Activated CD8-positive, alpha-beta memory T cell treated with anti-CD3 and anti-CD28 coated beads, Interleukin-2, amount 50 U/mL, for 24 hours (primary cell): ENCODE data around the gene ZNF821.
"Not testable (repeated sequence)": the region's sequence is repeated elsewhere in the genome, so short reads cannot be mapped to it uniquely, and the experiment has no call there.

ENCODE experiments used
- DNase-seq: peaks from one replicate; pipeline ENCODE4 v3.0.0-alpha.2; 2020; ENCODE audit errors: extremely low read depth

ZNF821 gene

GRCh38 chr16:71859762-71860521, 24.0 kb downstream of the ZNF821 start:
- no peak for DNase-seq

GRCh38 chr16:71855937-71856662, 27.9 kb downstream of the ZNF821 start:
- no peak for DNase-seq

- no peak for DNase-seq
Observed at GRCh38 chr16:71854369-71854948, 29.5 kb downstream of the ZNF821 start.

GRCh38 chr16:71853413-71853812, 30.6 kb downstream of the ZNF821 start:
- DNase-seq: no peak

- no peak for DNase-seq
Observed at GRCh38 chr16:71852561-71852960, 31.4 kb downstream of the ZNF821 start.

- no peak for DNase-seq
Observed at GRCh38 chr16:71852158-71852557, 31.8 kb downstream of the ZNF821 start.

- DNase-seq: no peak
Observed at GRCh38 chr16:71851746-71852145, 32.2 kb downstream of the ZNF821 start.

- no peak for DNase-seq
Observed at GRCh38 chr16:71848622-71849021, 35.4 kb downstream of the ZNF821 start.

- no peak for DNase-seq
Observed at GRCh38 chr16:71847096-71847495, 36.9 kb downstream of the ZNF821 start.

GRCh38 chr16:71846431-71846830, 37.6 kb downstream of the ZNF821 start:
- no peak for DNase-seq

- DNase-seq: peak; percentile 71
Observed at GRCh38 chr16:71845639-71846430, 38.1 kb downstream of the ZNF821 start, which contains the start of gene ATXN1L. Gene ATXN1L, plus strand, starts transcription at chr16:71845976. Its CDS starts 3,765 bp downstream, at chr16:71849741.

GRCh38 chr16:71843572-71843971, 40.4 kb downstream of the ZNF821 start:
- DNase-seq: no peak

- DNase-seq: no peak
Observed at GRCh38 chr16:71840052-71840451, 43.9 kb downstream of the ZNF821 start.

GRCh38 chr16:71837150-71837549, 46.8 kb downstream of the ZNF821 start:
- no peak for DNase-seq

- DNase-seq: no peak
Observed at GRCh38 chr16:71834291-71834690, 49.7 kb downstream of the ZNF821 start.

- DNase-seq: not testable (repeated sequence)
Observed at GRCh38 chr16:71832112-71832511, 51.9 kb downstream of the ZNF821 start.

- DNase-seq: not testable (repeated sequence)
Observed at GRCh38 chr16:71831698-71832097, 52.3 kb downstream of the ZNF821 start.

GRCh38 chr16:71830359-71830758, 53.6 kb downstream of the ZNF821 start:
- DNase-seq: no peak

GRCh38 chr16:71826533-71827017, 57.4 kb downstream of the ZNF821 start:
- no peak for DNase-seq

- DNase-seq: not testable (repeated sequence)
Observed at GRCh38 chr16:71817155-71817500, 66.9 kb downstream of the ZNF821 start.

GRCh38 chr16:71811261-71811803, 72.7 kb downstream of the ZNF821 start:
- DNase-seq: no peak

GRCh38 chr16:71810155-71810530, 73.8 kb downstream of the ZNF821 start:
- DNase-seq: not testable (repeated sequence)
